IMR-90 (cell line): ENCODE data around the gene GABBR2. TPM values are rescaled to one million over a fixed set of nuclear protein-coding genes. Genes with fewer than 3 reads are reported as not detected.
A peak's percentile ranks its signal among the peaks of the same experiment; 100 is the strongest.

Source experiments
- ATAC-seq: fragments of 200-7000 bp; cut with Tn5 transposase; 2 replicates; pipeline ENCODE4 v1.9.1; 2020; ENCODE audit warnings: low read depth, mild to moderate bottlenecking, moderate library complexity
- BruUV-seq: library from RNA; stranded (reverse); fragments of 400-500 nt; replicated peaks from 2 replicates; lab custom pipeline; 2021; lab: Mats Ljungman, UMichigan
- CTCF ChIA-PET: fragments of 300-600 bp; formaldehyde crosslinking; extraction: SDS; loops from one replicate; lab custom pipeline; 2021; ENCODE audit warnings: antibody characterized with exemption; lab: Yijun Ruan, JAX
- POLR2A ChIA-PET: fragments of 300-600 bp; sonication (Branson Sonifier 250); formaldehyde crosslinking; loops from one replicate; lab custom pipeline; 2022; ENCODE audit warnings: antibody characterized with exemption; ENCODE audit not compliant: unreplicated experiment; lab: Charles Lee
- DNase-seq: peaks from one replicate; pipeline ENCODE4 v3.0.0; 2013
- H2AFZ ChIP-seq: replicated peaks from 2 replicates; pipeline ENCODE3; 2013; ENCODE audit warnings: low read length, mild to moderate bottlenecking; ENCODE audit not compliant: poor library complexity
- H2AK5ac ChIP-seq: 2 replicates; pipeline ENCODE4 v1.6.1; 2013; ENCODE audit warnings: low read depth, low read length, inconsistent platforms
- H2AK9ac ChIP-seq: replicated peaks from 2 replicates; pipeline ENCODE3; 2013; ENCODE audit warnings: mild to moderate bottlenecking, low read depth, low read length, moderate library complexity; ENCODE audit not compliant: poor library complexity
- H2BK120ac ChIP-seq: 2 replicates; pipeline ENCODE4 v1.6.1; 2013; ENCODE audit warnings: low read depth, low read length, inconsistent platforms
- H2BK15ac ChIP-seq: 3 replicates; pipeline ENCODE4 v1.6.1; 2013; ENCODE audit warnings: low read depth, low read length, inconsistent platforms
- H2BK20ac ChIP-seq: 2 replicates; pipeline ENCODE4 v1.6.1; 2013; ENCODE audit warnings: low read depth, mild to moderate bottlenecking, inconsistent platforms, low read length, moderate library complexity
- H2BK5ac ChIP-seq: 2 replicates; pipeline ENCODE4 v1.6.1; 2013; ENCODE audit warnings: mild to moderate bottlenecking, low read depth, low read length, inconsistent platforms; ENCODE audit not compliant: poor library complexity, severe bottlenecking
- H3K14ac ChIP-seq: replicated peaks from 2 replicates; pipeline ENCODE4 v1.6.1; 2013; ENCODE audit warnings: low read depth, low read length, inconsistent platforms
- H3K18ac ChIP-seq: 2 replicates; pipeline ENCODE4 v1.6.1; 2013; ENCODE audit warnings: low read depth, low read length, control low read depth
- H3K23ac ChIP-seq: 2 replicates; pipeline ENCODE4 v1.6.1; 2013; ENCODE audit warnings: low read depth, low read length, inconsistent platforms
- H3K27ac ChIP-seq: 2 replicates; pipeline ENCODE4 v1.5.1; 2013; ENCODE audit warnings: mild to moderate bottlenecking, control low read depth, low read length; ENCODE audit not compliant: insufficient read depth
- H3K27me3 ChIP-seq: 2 replicates; pipeline ENCODE4 v1.6.1; 2013; ENCODE audit warnings: low read length; ENCODE audit not compliant: control insufficient read depth, insufficient read depth
- H3K36me3 ChIP-seq: 2 replicates; pipeline ENCODE4 v1.6.1; 2013; ENCODE audit warnings: low read length, mixed read lengths; ENCODE audit not compliant: control insufficient read depth, insufficient read depth
- H3K4ac ChIP-seq: 2 replicates; pipeline ENCODE4 v1.6.1; 2013; ENCODE audit warnings: low read depth, low read length, inconsistent platforms
- H3K4me1 ChIP-seq: 2 replicates; pipeline ENCODE4 v1.6.1; 2013; ENCODE audit warnings: low read length, mixed read lengths; ENCODE audit not compliant: control insufficient read depth, insufficient read depth
- H3K4me2 ChIP-seq: 2 replicates; pipeline ENCODE4 v1.6.1; 2013; ENCODE audit warnings: low read depth, mild to moderate bottlenecking, control low read depth, low read length, moderate library complexity
- H3K4me3 ChIP-seq: 2 replicates; pipeline ENCODE4 v1.5.1; 2013; ENCODE audit warnings: low read depth, mild to moderate bottlenecking, control low read depth, low read length, moderate library complexity; ENCODE audit not compliant: insufficient read depth
- H3K56ac ChIP-seq: 2 replicates; pipeline ENCODE4 v1.6.1; 2013; ENCODE audit warnings: low read length, inconsistent platforms; ENCODE audit not compliant: insufficient read depth; ENCODE audit errors: extremely low read depth
- H3K79me1 ChIP-seq, 2 experiments: 2 replicates each; pipeline ENCODE4 v1.6.1; 2013; ENCODE audit warnings: low read length in 2 of 2, inconsistent platforms in 1 of 2, low read depth in 1 of 2
- H3K9ac ChIP-seq: 2 replicates; pipeline ENCODE4 v1.6.1; 2013; ENCODE audit warnings: low read depth, low read length, control low read depth
- H3K9me1 ChIP-seq: 2 replicates; pipeline ENCODE4 v1.6.1; 2013; ENCODE audit warnings: low read length, inconsistent platforms; ENCODE audit not compliant: insufficient read depth
- H3K9me3 ChIP-seq: 2 replicates; pipeline ENCODE4 v1.6.1; 2013; ENCODE audit warnings: low read length; ENCODE audit not compliant: control insufficient read depth, insufficient read depth
- H4K20me1 ChIP-seq: 2 replicates; pipeline ENCODE4 v1.6.1; 2013; ENCODE audit warnings: low read length, inconsistent platforms; ENCODE audit not compliant: insufficient read depth
- H4K5ac ChIP-seq: 2 replicates; pipeline ENCODE4 v1.6.1; 2013; ENCODE audit warnings: mild to moderate bottlenecking, low read depth, low read length, control low read depth
- H4K8ac ChIP-seq, 2 experiments: 2 replicates each; pipeline ENCODE4 v1.6.1; 2013; ENCODE audit warnings: low read depth in 2 of 2, low read length in 2 of 2, control low read depth in 1 of 2, inconsistent platforms in 1 of 2
- H4K91ac ChIP-seq: 2 replicates; pipeline ENCODE4 v1.6.1; 2013; ENCODE audit warnings: low read depth, low read length, inconsistent platforms; ENCODE audit not compliant: insufficient read depth
- BHLHE40 ChIP-seq: fragments of 150-350 bp; IDR thresholded peaks from 2 replicates; pipeline ENCODE4 v1.6.1; 2016; ENCODE audit warnings: mild to moderate bottlenecking, low read depth, low read length
- CHD1 ChIP-seq: IDR thresholded peaks from 2 replicates; pipeline ENCODE4 v1.6.1; 2012; ENCODE audit warnings: low read depth, low read length, improper control_type of control experiment
- CTCF ChIP-seq: conservative IDR thresholded peaks from 2 replicates; pipeline ENCODE4 v1.5.1; 2012; ENCODE audit warnings: mild to moderate bottlenecking, low read depth, low read length, improper control_type of control experiment
- ELK1 ChIP-seq: fragments of 150-350 bp; IDR thresholded peaks from 2 replicates; pipeline ENCODE4 v1.6.1; 2016; ENCODE audit warnings: low read depth, mild to moderate bottlenecking, low read length, moderate library complexity, borderline replicate concordance
- FOS ChIP-seq: fragments of 150-350 bp; IDR thresholded peaks from 2 replicates; pipeline ENCODE4 v1.6.1; 2016; ENCODE audit warnings: low read depth, low read length
- MAFK ChIP-seq: IDR thresholded peaks from 2 replicates; pipeline ENCODE4 v1.6.1; 2012; ENCODE audit warnings: low read depth, low read length, improper control_type of control experiment
- MAZ ChIP-seq: IDR thresholded peaks from 2 replicates; pipeline ENCODE4 v1.6.1; 2012; ENCODE audit warnings: low read depth, mild to moderate bottlenecking, low read length, improper control_type of control experiment, moderate library complexity, borderline replicate concordance
- MXI1 ChIP-seq: IDR thresholded peaks from 2 replicates; pipeline ENCODE4 v1.6.1; 2012; ENCODE audit warnings: low read depth, mild to moderate bottlenecking, low read length, moderate library complexity, borderline replicate concordance
- NFE2L2 ChIP-seq: fragments of 150-350 bp; IDR thresholded peaks from 2 replicates; pipeline ENCODE4 v1.6.1; 2016; ENCODE audit warnings: low read depth, mild to moderate bottlenecking, low read length
- POLR2A ChIP-seq: IDR thresholded peaks from 2 replicates; pipeline ENCODE4 v1.6.1; 2012; ENCODE audit warnings: mild to moderate bottlenecking, low read depth, low read length
- RAD21 ChIP-seq: IDR thresholded peaks from 2 replicates; pipeline ENCODE4 v1.6.1; 2012; ENCODE audit warnings: low read length, improper control_type of control experiment
- RCOR1 ChIP-seq: IDR thresholded peaks from 2 replicates; pipeline ENCODE4 v1.6.1; 2012; ENCODE audit warnings: mild to moderate bottlenecking, low read length, improper control_type of control experiment; ENCODE audit not compliant: insufficient replicate concordance
- RFX5 ChIP-seq: IDR thresholded peaks from 2 replicates; pipeline ENCODE4 v1.8.0; 2012; ENCODE audit warnings: low read depth, mild to moderate bottlenecking, low read length, moderate library complexity
- SMC3 ChIP-seq: fragments of 150-350 bp; IDR thresholded peaks from 2 replicates; pipeline ENCODE4 v1.6.1; 2016; ENCODE audit warnings: low read depth, mild to moderate bottlenecking, antibody characterized with exemption, low read length, moderate library complexity
- WGBS, 2 experiments: methylation state at CpG; one replicate each; pipeline versions ENCODE4 v1.1.5 to v1.1.7; 2013; ENCODE audit warnings: missing lambda C conversion rate in 2 of 2; ENCODE audit not compliant: insufficient read length in 1 of 2; ENCODE audit errors: extremely low coverage in 2 of 2; 5-methylcytosine and 5-hydroxymethylcytosine counted together
- dilution Hi-C: fragments of 300-500 bp; cut with HindIII; formaldehyde crosslinking; loops from one replicate; pipeline ENCODE4 v1.14.3; 2018; ENCODE audit warnings: low sequenced_read_pairs; ENCODE audit not compliant: unreplicated experiment
- in situ Hi-C: fragments of 300-500 bp; cut with MboI; formaldehyde crosslinking; loops from 3 replicates; pipeline ENCODE4 v1.14.3; 2019; ENCODE audit warnings: low sequenced_read_pairs, inconsistent platforms, mixed read lengths
- intact Hi-C: fragments of 100-400 bp; cut with micrococcal nuclease; formaldehyde crosslinking; loops from 2 replicates; pipeline ENCODE4 v1.10.0; 2022
- polyA plus RNA-seq, 3 experiments: library from polyadenylated mRNA; depleted of rRNA; stranded (reverse); fragments of >200 nt; gene quantifications; 2 replicates each; pipeline ENCODE4 v1.2.3, GENCODE V29; 2012; ENCODE audit warnings: low replicate concordance in 1 of 3
- total RNA-seq: library from RNA; depleted of rRNA; stranded (reverse); fragments of >200 nt; gene quantifications from 2 replicates; pipeline ENCODE4 v1.2.3, GENCODE V29; 2012

The GABBR2 gene
- total and polyA plus RNA-seq, 2 of the 4 experiments (the other 2 are of a cell fraction) = 14.2 to 20.3 TPM

- Histone ChIP-seq H3K27me3 (no peaks in the 10 kb centered on the region), H3K4me3 (peak within 1 kb of the TSS; percentile 72), H2BK120ac (peak within 1 kb of the TSS; percentile 98), H3K23ac (peak within 1 kb of the TSS; percentile 98), H2AFZ (peak within 1 kb of the TSS; percentile 96), H3K27ac (peak within 1 kb of the TSS; percentile 97), H3K4me1 (peaks cover 19% of the 10 kb centered on the region), H4K8ac (peak within 1 kb of the TSS; percentile 98 to 100), H3K9me3 (no peaks in the 10 kb centered on the region), H2BK20ac (peak within 1 kb of the TSS; percentile 92; the same call in 1 of the 2 replicates), H4K5ac (peak within 1 kb of the TSS; percentile 99), H3K4me2 (peak within 1 kb of the TSS; percentile 92), H3K4ac (peak within 1 kb of the TSS; percentile 98), H2BK15ac (peak within 1 kb of the TSS; percentile 100), H2AK9ac (peak within 1 kb of the TSS; percentile 98), H4K20me1 (no peaks in the 10 kb centered on the region), H2BK5ac (peak within 1 kb of the TSS; percentile 97), H3K79me1 (peaks cover 24 to 48% of the 10 kb centered on the region in 2 experiments), H3K9ac (peak within 1 kb of the TSS; percentile 84), H4K91ac (peak within 1 kb of the TSS; percentile 99), H3K56ac (peak within 1 kb of the TSS; percentile 89), H3K9me1 (peaks cover 23% of the 10 kb centered on the region), H3K36me3 (peaks cover 2% of the 10 kb centered on the region; the same call in 1 of the 2 replicates), H2AK5ac (peak within 1 kb of the TSS; percentile 86), H3K14ac (peak within 1 kb of the TSS; percentile 99), H3K18ac (peak within 1 kb of the TSS; percentile 98)
- 0% methylated on average over 34 of the region's 64 CpGs; no CpG with 5 or more reads in 1 of the 2 experiments for WGBS, 2 experiments
- no TSS peak for BruUV-seq
- POLR2A ChIA-PET = interaction anchor here (0.5 to 1.8 kb wide), 3 partner anchors 21 to 353 kb away, joined by 3 to 8 read pairs (median 3); no protein-coding TSS in a partner anchor
- intact Hi-C loops (loop anchor here (2.0 kb wide), 2 partner anchors 33 to 333 kb away; partner anchors contain the start of gene TRMO), in situ Hi-C loops (no loop called here), dilution Hi-C loops (no loop called here)
- ATAC-seq = peak; percentile 93
- peak; percentile 90 for DNase-seq
- CTCF ChIA-PET = interaction anchor here (0.5 to 0.9 kb wide), 5 partner anchors 14 to 869 kb away, joined by 3 to 4 read pairs (median 3); no protein-coding TSS in a partner anchor
- no peak for TF ChIP-seq RAD21
- TF ChIP-seq NFE2L2 = no peak
- no peak for TF ChIP-seq MAFK
- peak; percentile 14; the same call in 1 of the 2 replicates for TF ChIP-seq MAZ
- TF ChIP-seq FOS = no peak
- TF ChIP-seq MXI1 = peak; percentile 51; the same call in 1 of the 2 replicates
- TF ChIP-seq POLR2A = no peak
- no peak for TF ChIP-seq SMC3
- TF ChIP-seq RCOR1 = peak; percentile 6
- no peak for TF ChIP-seq ELK1
- TF ChIP-seq RFX5 = no peak
- TF ChIP-seq BHLHE40 = no peak
- TF ChIP-seq CHD1 = no peak
- no peak for TF ChIP-seq CTCF
These were observed 453.0 kb downstream of the GABBR2 start, which contains the start of gene TBC1D2 for GRCh38 chr9:98255578-98256296. Gene TBC1D2, minus strand, starts transcription at chr9:98255649. Its CDS starts 108 bp downstream, at chr9:98255541.
